ENCODE results near the gene OTOP3.

The OTOP3 gene

GRCh38 chr17:74941128-74941725, 5.5 kb downstream of the OTOP3 start:
- DNase-seq (ENCODE audit: low read depth in 2 of 2): no peak

- no peak for DNase-seq (ENCODE audit: low read depth in 2 of 2)
These were observed 8.3 kb downstream of the OTOP3 start for GRCh38 chr17:74943808-74944522.

GRCh38 chr17:74945543-74945942, 9.8 kb downstream of the OTOP3 start:
- DNase-seq (ENCODE audit: low read depth in 2 of 2): no peak

- no peak for DNase-seq (ENCODE audit: low read depth in 2 of 2)
These were observed 10.9 kb downstream of the OTOP3 start for GRCh38 chr17:74946641-74947040.

GRCh38 chr17:74947041-74947754, 11.5 kb downstream of the OTOP3 start:
- no peak for DNase-seq (ENCODE audit: low read depth in 2 of 2)

GRCh38 chr17:74949455-74950115, 13.9 kb downstream of the OTOP3 start:
- no peak for DNase-seq (ENCODE audit: low read depth in 2 of 2)

GRCh38 chr17:74950207-74950606, 14.5 kb downstream of the OTOP3 start:
- DNase-seq (ENCODE audit: low read depth in 2 of 2): no peak

GRCh38 chr17:74951065-74951464, 15.4 kb downstream of the OTOP3 start:
- no peak for DNase-seq (ENCODE audit: low read depth in 2 of 2)

- DNase-seq (ENCODE audit: low read depth in 2 of 2): no peak
These were observed 16.2 kb downstream of the OTOP3 start for GRCh38 chr17:74951680-74952421.

- no peak for DNase-seq (ENCODE audit: low read depth in 2 of 2)
These were observed 16.9 kb downstream of the OTOP3 start for GRCh38 chr17:74952431-74953133.

- no peak for DNase-seq (ENCODE audit: low read depth in 2 of 2)
These were observed 17.5 kb downstream of the OTOP3 start for GRCh38 chr17:74953134-74953687.

- DNase-seq (ENCODE audit: low read depth in 2 of 2): no peak
These were observed 18.4 kb downstream of the OTOP3 start for GRCh38 chr17:74954115-74954514.

GRCh38 chr17:74954665-74955421, 19.1 kb downstream of the OTOP3 start:
- DNase-seq (ENCODE audit: low read depth in 2 of 2): no peak

GRCh38 chr17:74956093-74956492, 20.4 kb downstream of the OTOP3 start:
- no peak for DNase-seq (ENCODE audit: low read depth in 2 of 2)

- peak; percentile 47 to 81 for DNase-seq (ENCODE audit: low read depth in 2 of 2)
These were observed 22.4 kb downstream of the OTOP3 start for GRCh38 chr17:74957935-74958740.

GRCh38 chr17:74959826-74960515, 24.3 kb downstream of the OTOP3 start:
- DNase-seq (ENCODE audit: low read depth in 2 of 2): no peak

GRCh38 chr17:74960570-74961342, 25.1 kb downstream of the OTOP3 start:
- DNase-seq (ENCODE audit: low read depth in 2 of 2): peak in 1 of 2 experiments; percentile 61
